Hematopoietic multipotent progenitor cell treated with erythropoietin and hydrocortisone succinate and interleukin-3 and kit ligand, for 6 days (in vitro differentiated cells): ENCODE measurements around the gene GIGYF1.
"Not testable (repeated sequence)": the region's sequence is repeated elsewhere in the genome, so short reads cannot be mapped to it uniquely, and the experiment has no call there.

ENCODE experiments used
- DNase-seq: peaks from one replicate; pipeline ENCODE4 v3.0.0-alpha.2; 2015

The GIGYF1 gene

GRCh38 chr7:100694098-100694745 lies at the start of gene GIGYF1:
TSS of gene GIGYF1 (minus strand) at chr7:100694250. CDS start at chr7:100688238, 6,012 bp downstream.
- DNase-seq: peak; percentile 80

GRCh38 chr7:100739934-100740333 lies 45.9 kb upstream of the GIGYF1 start:
- DNase-seq: no peak

DNA sequence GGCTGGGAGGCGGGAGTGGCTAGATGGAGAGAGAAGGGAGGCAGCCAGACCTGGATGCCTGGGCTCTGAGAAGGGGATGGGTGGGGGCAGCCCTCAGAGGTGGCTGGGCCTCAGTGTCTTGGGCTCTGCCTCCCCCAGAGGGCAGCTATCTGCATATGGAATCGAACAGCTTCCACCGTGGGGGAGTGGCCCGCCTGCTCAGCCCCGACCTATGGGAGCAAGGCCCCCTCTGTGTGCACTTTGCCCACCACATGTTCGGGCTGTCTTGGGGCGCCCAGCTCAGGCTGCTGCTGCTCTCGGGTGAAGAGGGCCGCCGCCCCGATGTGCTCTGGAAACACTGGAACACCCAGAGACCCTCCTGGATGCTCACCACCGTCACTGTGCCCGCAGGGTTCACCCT lies 42.6 kb upstream of the GIGYF1 start:
- no peak for DNase-seq

- no peak for DNase-seq
These were observed 41.7 kb upstream of the GIGYF1 start for GRCh38 chr7:100735730-100736129.

GRCh38 chr7:100731937-100732636 lies 38.0 kb upstream of the GIGYF1 start:
- DNase-seq: no peak

DNA sequence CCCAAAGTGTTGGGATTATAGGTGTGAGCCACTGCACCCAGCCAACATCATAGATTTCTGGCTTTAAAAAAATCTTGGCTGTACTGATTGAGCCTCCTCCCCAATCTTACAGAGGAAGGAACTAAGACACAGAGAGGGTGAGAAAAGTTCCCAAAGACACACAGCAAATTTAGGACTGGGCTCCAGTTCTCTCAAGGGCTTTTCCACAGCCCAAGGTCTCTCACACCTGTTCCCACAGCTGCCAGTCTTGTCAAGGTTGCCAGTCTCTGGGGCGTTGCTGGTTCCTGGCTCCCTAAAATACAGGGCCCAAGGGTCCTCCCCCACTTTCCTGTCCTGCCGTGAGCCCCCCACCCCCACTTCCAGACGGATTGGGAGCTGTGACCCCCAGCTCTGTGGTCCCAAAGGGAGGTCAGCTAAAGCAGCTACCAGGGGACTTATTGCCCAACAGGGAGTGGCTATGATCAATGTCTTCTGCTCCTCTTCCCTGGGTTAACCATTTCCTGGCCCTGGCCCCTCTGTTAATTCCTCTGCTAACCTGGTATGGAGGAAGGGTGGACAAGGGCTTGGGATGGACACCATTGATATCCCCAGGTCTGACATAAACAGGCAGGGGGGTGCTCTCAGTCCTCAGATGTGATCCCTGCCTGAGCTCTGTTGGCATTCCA lies 36.2 kb upstream of the GIGYF1 start:
- DNase-seq: no peak

GRCh38 chr7:100728196-100728595 lies 34.1 kb upstream of the GIGYF1 start:
- no peak for DNase-seq

- DNase-seq: no peak
These were observed 33.1 kb upstream of the GIGYF1 start for GRCh38 chr7:100726996-100727761.

DNA sequence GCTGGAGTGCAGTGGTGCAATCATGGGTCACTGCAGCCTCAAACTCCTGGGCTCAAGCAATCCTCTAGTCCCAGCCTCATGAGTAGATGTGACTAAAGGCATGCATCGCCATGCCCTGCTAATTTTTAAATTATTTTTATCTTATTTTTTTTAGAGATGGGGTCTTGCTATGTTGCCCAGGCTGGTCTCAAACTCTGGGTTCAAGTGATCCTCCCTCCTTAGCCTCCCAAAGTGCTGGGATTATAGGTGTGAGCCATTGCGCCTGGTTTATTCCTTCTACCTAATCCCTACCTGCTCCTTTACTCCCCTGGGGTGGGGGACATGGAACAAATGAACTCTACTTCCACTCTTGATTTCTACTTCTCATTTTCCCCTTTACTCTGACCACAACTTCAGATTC lies 30.3 kb upstream of the GIGYF1 start:
- DNase-seq: not testable (repeated sequence)

DNA sequence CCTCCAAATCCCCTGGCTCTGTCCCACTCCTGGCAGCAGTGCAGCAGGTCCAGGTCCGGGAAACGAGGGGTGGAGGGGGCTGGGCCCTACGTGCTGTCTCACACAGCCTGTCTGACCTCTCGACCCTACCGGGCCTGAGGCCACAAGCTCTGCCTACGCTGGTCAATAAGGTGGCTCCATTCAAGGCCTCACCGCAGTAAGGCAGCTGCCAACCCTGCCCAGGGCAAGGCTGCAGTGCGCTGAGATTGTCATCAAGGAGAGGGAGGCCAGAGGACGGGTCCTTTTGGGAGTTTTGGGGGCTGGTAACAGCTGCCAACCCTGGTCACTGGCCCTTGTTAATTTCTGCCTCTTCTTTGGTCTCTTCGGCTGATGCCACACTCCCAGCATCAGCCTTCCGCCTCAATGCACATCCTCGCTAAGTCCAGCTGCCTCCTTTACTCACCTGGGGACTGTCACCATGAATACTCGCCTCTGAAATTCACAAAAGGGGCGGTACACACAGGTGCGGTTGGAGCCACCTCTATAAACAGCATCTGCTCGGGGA lies 29.8 kb upstream of the GIGYF1 start:
- no peak for DNase-seq

DNA sequence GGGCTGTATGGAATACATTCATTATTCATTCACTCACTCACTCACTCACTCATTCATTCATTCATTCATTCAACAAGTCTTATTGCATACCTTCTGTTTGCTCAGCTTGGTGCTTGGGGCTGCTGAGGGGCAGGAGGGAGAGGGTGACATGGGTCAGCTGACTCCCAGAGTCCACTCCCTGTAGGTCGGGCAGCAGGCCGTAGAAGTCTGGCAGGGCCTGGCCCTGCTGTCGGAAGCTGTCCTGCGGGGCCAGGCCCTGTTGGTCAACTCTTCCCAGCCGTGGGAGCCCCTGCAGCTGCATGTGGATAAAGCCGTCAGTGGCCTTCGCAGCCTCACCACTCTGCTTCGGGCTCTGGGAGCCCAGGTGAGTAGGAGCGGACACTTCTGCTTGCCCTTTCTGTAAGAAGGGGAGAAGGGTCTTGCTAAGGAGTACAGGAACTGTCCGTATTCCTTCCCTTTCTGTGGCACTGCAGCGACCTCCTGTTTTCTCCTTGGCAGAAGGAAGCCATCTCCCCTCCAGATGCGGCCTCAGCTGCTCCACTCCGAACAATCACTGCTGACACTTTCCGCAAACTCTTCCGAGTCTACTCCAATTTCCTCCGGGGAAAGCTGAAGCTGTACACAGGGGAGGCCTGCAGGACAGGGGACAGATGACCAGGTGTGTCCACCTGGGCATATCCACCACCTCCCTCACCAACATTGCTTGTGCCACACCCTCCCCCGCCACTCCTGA lies 28.6 kb upstream of the GIGYF1 start:
- DNase-seq: no peak

DNA sequence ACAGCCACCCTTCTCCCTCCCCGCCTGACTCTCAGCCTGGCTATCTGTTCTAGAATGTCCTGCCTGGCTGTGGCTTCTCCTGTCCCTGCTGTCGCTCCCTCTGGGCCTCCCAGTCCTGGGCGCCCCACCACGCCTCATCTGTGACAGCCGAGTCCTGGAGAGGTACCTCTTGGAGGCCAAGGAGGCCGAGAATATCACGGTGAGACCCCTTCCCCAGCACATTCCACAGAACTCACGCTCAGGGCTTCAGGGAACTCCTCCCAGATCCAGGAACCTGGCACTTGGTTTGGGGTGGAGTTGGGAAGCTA lies 27.4 kb upstream of the GIGYF1 start:
- no peak for DNase-seq

DNA sequence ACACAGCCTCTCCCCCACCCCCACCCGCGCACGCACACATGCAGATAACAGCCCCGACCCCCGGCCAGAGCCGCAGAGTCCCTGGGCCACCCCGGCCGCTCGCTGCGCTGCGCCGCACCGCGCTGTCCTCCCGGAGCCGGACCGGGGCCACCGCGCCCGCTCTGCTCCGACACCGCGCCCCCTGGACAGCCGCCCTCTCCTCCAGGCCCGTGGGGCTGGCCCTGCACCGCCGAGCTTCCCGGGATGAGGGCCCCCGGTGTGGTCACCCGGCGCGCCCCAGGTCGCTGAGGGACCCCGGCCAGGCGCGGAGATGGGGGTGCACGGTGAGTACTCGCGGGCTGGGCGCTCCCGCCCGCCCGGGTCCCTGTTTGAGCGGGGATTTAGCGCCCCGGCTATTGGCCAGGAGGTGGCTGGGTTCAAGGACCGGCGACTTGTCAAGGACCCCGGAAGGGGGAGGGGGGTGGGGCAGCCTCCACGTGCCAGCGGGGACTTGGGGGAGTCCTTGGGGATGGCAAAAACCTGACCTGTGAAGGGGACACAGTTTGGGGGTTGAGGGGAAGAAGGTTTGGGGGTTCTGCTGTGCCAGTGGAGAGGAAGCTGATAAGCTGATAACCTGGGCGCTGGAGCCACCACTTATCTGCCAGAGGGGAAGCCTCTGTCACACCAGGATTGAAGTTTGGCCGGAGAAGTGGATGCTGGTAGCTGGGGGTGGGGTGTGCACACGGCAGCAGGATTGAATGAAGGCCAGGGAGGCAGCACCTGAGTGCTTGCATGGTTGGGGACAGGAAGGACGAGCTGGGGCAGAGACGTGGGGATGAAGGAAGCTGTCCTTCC lies 26.8 kb upstream of the GIGYF1 start:
- DNase-seq: peak; percentile 9

DNA sequence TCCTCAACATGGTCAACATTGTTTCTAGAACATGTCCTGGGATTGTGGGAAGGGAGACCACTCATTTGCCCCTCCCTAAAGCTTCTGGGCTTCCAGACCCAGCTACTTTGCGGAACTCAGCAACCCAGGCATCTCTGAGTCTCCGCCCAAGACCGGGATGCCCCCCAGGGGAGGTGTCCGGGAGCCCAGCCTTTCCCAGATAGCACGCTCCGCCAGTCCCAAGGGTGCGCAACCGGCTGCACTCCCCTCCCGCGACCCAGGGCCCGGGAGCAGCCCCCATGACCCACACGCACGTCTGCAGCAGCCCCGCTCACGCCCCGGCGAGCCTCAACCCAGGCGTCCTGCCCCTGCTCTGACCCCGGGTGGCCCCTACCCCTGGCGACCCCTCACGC lies 26.2 kb upstream of the GIGYF1 start, which contains the start of gene EPO:
TSS of gene EPO (plus strand) at position 190 of the 392 bp plus-strand sequence. CDS start 513 bp downstream, outside the sequence.
- no peak for DNase-seq

DNA sequence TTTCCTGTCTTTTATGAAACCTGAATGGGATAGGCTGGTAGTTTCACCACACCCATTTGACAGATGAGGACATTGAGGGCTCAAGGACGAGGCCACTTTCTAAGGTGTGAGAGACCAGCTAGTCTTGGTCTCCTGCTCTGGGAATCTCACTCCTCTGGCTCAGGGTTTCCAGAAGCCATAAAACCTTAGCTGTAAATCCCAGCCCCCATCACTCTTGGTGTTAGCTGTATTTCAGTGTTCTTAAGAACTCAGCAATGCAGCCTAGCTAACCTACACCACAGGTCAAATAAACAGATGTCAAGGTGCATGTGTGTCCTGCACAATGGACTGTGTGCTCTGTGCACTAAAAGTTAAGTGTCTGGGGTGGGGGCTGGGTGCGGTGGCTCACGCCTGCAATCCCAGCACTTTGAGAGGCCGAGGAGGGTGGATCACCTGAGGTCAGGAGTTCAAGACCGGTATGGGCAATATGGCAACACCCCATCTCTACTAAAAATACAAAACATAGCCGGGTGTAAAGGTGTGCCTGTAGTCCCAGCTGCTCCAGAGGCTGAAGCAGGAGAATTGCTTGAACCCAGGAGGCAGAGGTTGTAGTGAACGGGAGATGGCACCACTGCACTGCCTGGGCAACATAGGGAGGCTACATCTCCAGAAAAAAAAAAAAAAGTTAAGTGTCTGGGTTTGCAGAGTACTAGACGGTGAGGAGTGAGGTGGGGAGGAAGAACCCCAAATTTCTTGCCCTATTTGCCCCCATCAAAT lies 25.7 kb upstream of the GIGYF1 start:
- peak; percentile 46 for DNase-seq

- not testable (repeated sequence) for DNase-seq
These were observed 23.0 kb upstream of the GIGYF1 start for GRCh38 chr7:100717073-100717472.

- no peak for DNase-seq
These were observed 20.7 kb upstream of the GIGYF1 start for GRCh38 chr7:100714725-100715124.

GRCh38 chr7:100711369-100711768 lies 17.3 kb upstream of the GIGYF1 start:
- no peak for DNase-seq

- no peak for DNase-seq
These were observed 16.4 kb upstream of the GIGYF1 start for GRCh38 chr7:100710452-100710851.

DNA sequence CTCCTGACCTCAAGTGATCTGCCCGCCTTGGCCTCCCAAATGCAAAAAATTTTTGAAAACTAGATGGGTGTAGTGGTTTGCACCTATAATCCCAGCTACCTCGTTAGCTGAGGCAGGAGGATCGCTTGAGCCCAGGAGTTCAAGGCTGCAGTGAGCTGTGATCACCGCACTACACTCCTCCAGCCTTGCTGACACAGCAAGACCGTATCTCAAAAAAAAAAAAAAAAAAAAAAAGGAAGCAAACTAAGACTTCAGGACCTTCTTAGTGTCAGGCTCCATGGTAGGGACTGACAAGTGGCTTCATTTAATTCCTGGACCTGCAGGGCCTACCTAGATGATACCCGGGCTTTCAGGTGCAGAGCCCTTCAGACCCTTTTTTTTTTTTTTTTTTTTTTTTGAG lies 14.3 kb upstream of the GIGYF1 start:
- no peak for DNase-seq
